Stimulated activated naive CD4-positive, alpha-beta T cell (primary cell): Measurements from ENCODE around the gene NRIP2.
A peak's percentile ranks its signal among the peaks of the same experiment; 100 is the strongest.
"Not testable (repeated sequence)": the region's sequence is repeated elsewhere in the genome, so short reads cannot be mapped to it uniquely, and the experiment has no call there.

Source experiments
- DNase-seq, 6 experiments: peaks; one replicate each; lab custom pipeline; 2025; lab: John Stamatoyannopoulos, UW

NRIP2 gene

GRCh38 chr12:2834581-2835491 is at the start of gene NRIP2:
Gene NRIP2 (minus strand): TSS chr12:2835035. CDS start chr12:2834983, 52 bp downstream.
- no peak for DNase-seq

GRCh38 chr12:2879853-2880252 is 45.0 kb upstream of the NRIP2 start:
- no peak for DNase-seq

- peak in 1 of 6 experiments; percentile 21 for DNase-seq
Observed at GRCh38 chr12:2877953-2878732, 43.3 kb upstream of the NRIP2 start.

GRCh38 chr12:2877047-2877952 is 42.5 kb upstream of the NRIP2 start, which contains the start of the genes FOXM1 and RHNO1:
Gene FOXM1 (minus strand): TSS chr12:2877174. CDS start chr12:2874478, 2,696 bp downstream.
Gene RHNO1 (plus strand): TSS chr12:2877223. CDS start chr12:2885367, 8,144 bp downstream.
- DNase-seq, result peak; percentile 80 to 96 (median 83)

- no peak for DNase-seq
Observed at GRCh38 chr12:2876431-2877046, 41.7 kb upstream of the NRIP2 start.

GRCh38 chr12:2868986-2869632 is 34.3 kb upstream of the NRIP2 start:
- not testable (repeated sequence) for DNase-seq

- DNase-seq, result no peak
Observed at GRCh38 chr12:2864198-2864597, 29.4 kb upstream of the NRIP2 start.

- not testable (repeated sequence) for DNase-seq
Observed at GRCh38 chr12:2863402-2863801, 28.6 kb upstream of the NRIP2 start.

- DNase-seq, result no peak
Observed at GRCh38 chr12:2862876-2863275, 28.0 kb upstream of the NRIP2 start.

GRCh38 chr12:2860170-2860569 is 25.3 kb upstream of the NRIP2 start:
- no peak for DNase-seq

GRCh38 chr12:2858944-2859421 is 24.1 kb upstream of the NRIP2 start:
- no peak for DNase-seq

- DNase-seq, result no peak
Observed at GRCh38 chr12:2858334-2858733, 23.5 kb upstream of the NRIP2 start.

GRCh38 chr12:2857576-2857975 is 22.7 kb upstream of the NRIP2 start:
- DNase-seq, result no peak

- no peak for DNase-seq
Observed at GRCh38 chr12:2857021-2857431, 22.2 kb upstream of the NRIP2 start, which contains the start of gene TEX52. Gene TEX52 (minus strand): TSS chr12:2857039. CDS start chr12:2857026, 13 bp downstream.

GRCh38 chr12:2856051-2856450 is 21.2 kb upstream of the NRIP2 start:
- no peak for DNase-seq

GRCh38 chr12:2855546-2855945 is 20.7 kb upstream of the NRIP2 start:
- DNase-seq, result no peak

- no peak for DNase-seq
Observed at GRCh38 chr12:2854669-2855453, 20.0 kb upstream of the NRIP2 start.

- DNase-seq, result peak in 5 of 6 experiments; percentile 5 to 23 (median 7)
Observed at GRCh38 chr12:2853626-2854025, 18.8 kb upstream of the NRIP2 start.

GRCh38 chr12:2851931-2852330 is 17.1 kb upstream of the NRIP2 start:
- no peak for DNase-seq
